GM19324 (cell line): ENCODE measurements around the gene FER.
"Not testable (repeated sequence)": the region's sequence is repeated elsewhere in the genome, so short reads cannot be mapped to it uniquely, and the experiment has no call there.

ENCODE experiments used
- ATAC-seq: cut with Tn5 transposase; IDR thresholded peaks from one replicate; pipeline ENCODE4 v1.9.1; 2021; ENCODE audit warnings: mild to moderate bottlenecking, moderate library complexity; ENCODE audit not compliant: unreplicated experiment, low FRiP score

The FER gene

GRCh38 chr5:108945094-108945493 is 197.4 kb downstream of the FER start:
- ATAC-seq = no peak

- ATAC-seq = no peak
These were observed 198.3 kb downstream of the FER start for GRCh38 chr5:108946008-108946407.

DNA sequence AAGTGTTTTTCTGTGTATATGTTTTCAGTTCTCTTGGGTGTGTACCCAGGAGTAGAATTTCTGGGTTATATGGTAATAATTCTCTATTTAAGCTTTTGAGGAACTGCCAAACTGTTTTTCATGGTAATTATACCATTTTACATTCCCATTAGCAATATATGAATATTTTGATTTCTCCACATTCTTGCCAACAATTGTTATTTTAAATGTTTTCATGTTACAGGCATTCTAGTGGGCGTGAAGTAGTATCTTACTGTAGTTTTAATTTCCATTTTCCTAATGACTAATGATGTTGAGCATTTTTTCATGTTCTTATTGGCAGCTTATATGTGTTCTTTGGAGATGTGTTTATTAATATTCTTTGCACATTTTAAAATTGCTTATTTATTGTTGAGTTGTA is 199.5 kb downstream of the FER start:
- no peak for ATAC-seq

DNA sequence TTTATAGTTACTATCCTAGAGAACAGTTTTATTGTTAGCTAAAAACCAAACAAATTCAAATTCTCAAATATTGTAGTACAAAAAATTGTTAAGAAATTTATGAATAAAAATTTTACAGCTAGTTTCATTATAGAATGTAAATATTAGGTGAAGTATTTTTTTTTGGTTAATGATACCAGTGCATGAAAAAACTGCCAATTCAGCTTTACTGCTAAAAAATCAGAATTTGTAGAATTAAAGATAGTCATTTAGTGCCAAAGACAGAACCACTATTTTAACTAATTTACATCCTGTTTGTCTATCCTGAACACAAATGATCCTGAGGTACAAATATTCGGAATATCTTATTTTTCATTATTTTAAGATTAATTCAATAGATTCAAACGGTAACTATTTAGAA is 202.6 kb downstream of the FER start:
- ATAC-seq = no peak

- no peak for ATAC-seq
These were observed 206.2 kb downstream of the FER start for GRCh38 chr5:108953940-108954339.

GRCh38 chr5:108957333-108957732 is 209.6 kb downstream of the FER start:
- no peak for ATAC-seq

- ATAC-seq = no peak
These were observed 219.2 kb downstream of the FER start for GRCh38 chr5:108966910-108967309.

DNA sequence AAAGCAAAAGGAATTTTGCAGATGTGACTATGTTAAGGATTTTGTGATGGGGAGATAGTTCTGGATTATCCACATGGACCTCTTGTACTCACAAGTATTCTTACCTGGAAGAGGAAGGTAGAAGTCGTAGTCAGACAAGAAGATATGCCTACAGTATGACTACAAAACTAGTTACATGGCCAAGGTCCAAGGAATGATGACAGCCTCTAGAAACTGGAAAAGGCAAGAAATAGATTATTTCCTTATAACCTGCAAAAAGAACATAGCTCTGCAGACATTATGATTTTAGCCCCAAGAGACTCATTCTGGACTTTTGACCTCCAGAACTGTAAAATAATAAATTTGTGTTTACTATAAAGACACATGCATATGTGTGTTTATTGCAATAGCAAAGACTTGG is 226.9 kb downstream of the FER start:
- ATAC-seq = no peak

- no peak for ATAC-seq
These were observed 228.0 kb downstream of the FER start for GRCh38 chr5:108975697-108976096.

- no peak for ATAC-seq
These were observed 235.9 kb downstream of the FER start for GRCh38 chr5:108983461-108984092.

DNA sequence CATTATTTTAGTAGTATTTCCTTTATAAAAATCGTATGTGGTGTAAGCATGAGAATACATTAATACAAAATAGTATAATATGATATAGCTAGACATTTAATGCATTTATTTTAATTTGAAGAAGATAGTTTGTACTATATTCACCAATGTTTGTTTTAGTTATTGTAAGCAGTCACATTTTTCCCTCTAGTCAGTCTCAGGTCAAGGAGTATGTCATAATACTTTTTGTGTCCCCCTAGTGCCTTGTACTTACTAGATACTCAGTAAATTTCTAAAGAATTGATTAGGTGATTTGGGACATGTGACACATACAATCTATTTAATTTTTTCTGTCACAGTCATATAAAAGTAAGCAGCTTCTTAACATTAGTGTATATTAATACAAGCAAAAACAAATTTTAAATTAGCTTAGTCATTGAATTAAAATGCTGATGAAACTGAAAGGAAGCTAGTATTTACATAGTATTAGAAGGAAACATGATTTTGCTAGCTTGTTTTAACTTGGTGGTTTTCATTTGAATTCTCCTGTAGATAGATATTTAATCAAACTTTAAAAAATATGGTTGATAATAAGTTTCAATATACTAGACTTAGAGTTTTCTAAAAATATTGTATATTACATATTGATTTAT is 242.2 kb downstream of the FER start:
- no peak for ATAC-seq

GRCh38 chr5:108992396-108993085 is 244.8 kb downstream of the FER start:
- not testable (repeated sequence) for ATAC-seq

DNA sequence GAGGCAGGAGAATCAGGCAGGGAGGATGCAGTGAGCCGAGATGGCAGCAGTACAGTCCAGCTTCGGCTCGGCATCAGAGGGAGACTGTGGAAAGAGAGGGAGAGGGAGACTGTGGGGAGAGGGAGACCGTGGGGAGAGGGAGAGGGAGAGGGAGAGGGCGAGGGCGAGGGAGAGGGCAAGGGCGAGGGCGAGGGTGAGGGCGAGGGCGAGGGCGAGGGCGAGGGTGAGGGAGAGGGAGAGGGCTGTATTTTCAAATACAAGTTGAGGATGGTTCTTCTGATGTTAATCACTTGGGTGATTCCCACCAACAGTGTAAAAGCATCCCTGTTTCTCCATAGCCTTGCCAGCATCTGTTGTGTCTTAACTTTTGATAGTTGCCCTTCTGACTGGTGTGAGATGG is 245.7 kb downstream of the FER start:
- not testable (repeated sequence) for ATAC-seq

DNA sequence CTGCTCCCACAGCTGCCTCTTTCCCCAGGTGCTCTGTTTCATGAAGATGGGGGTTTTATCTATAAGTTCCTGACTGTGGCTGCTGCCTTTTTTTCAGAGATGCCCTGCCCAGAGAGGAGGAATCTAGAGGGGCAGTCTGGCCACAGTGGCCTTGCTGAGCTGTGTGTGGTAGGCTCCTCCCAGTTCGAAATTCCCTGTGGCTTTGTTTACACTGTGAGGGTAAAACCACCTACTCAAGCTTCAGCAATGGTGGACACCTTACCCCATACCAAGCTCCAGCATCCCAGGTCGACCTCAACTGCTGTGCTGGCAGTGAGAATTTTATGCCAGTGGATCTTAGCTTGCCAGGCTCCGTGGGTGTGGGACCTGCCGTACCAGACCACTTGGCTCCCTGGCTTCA is 250.0 kb downstream of the FER start:
- ATAC-seq = no peak

DNA sequence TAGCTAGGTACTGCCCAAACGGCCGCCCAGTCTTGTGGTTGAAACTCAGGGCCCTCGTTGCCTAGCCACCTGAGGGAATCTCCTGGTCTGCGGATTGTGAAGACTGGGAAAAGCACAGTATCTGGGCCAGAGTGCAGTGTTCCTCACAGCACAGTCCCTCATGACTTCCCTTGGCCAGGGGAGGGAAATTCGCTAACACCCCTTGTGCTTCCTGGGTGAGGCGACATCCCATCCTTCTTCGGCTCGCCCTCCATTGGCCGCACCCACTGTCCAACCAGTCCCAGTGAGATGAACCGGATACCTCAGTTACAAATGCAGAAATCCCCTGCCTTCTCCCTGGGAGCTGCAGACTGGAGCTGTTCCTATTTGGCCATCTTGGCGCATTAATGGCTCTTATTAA is 250.5 kb downstream of the FER start:
- no peak for ATAC-seq

DNA sequence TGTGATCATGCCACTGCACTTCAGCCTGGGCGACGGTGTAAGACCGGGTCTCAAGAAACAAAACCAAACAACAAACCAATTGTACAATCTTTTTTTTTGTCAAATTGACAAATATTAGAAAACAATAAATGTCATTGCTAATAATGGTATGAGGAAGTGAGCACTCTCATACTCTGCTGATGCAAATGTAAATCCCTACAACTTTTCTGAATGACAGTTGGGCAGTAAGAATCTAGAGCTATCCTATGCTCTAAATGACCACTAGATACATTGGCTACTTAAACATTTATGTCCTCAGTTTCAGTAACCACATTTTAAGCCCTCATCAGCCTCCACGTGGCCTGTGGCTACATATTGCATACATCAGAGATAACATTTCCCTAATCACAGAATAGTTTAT is 256.2 kb downstream of the FER start:
- no peak for ATAC-seq

GRCh38 chr5:109005297-109006009 is 257.8 kb downstream of the FER start:
- ATAC-seq = no peak

DNA sequence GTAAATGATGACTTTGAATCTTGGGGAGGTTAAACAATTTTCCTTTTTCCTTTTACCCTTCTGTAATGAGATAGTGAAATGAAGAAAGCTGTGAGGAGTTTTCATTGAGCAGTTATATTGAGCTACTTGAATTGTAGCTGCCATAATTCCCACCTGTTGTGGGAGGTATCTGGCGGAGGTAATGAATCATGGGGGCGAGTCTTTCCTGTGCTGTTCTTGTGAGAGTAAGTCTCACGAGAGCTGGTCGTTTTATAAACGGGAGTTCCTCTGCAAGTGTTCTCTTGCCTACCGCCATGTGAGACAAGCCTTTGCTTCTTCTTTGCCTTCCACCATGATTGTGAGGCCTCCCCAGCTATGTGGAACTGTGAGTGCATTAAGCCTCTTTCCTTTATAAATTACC is 258.4 kb downstream of the FER start:
- no peak for ATAC-seq

- ATAC-seq = peak; percentile 48
These were observed 268.6 kb downstream of the FER start for GRCh38 chr5:109016300-109016699.

DNA sequence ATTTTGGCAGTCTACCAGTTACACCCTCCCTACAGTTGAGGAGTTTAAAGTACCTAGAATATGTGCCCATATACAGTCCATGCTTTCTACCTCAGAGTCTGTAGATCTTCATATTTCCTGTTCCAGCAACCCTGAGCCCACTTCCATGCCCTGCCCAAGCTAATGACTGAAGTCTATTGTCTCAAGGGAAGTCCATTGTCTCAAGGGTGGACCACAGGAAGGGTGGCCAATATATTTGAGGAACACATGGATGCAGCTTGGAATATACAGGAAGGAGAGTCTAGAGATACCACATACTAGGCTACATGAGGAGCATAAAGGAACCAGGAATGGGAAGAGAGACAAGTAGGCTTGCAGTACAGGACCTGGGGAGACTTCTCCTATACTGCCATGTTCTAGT is 274.4 kb downstream of the FER start:
- no peak for ATAC-seq

- ATAC-seq = not testable (repeated sequence)
These were observed 278.0 kb downstream of the FER start for GRCh38 chr5:109025729-109026128.
